K562 (cell line): ENCODE measurements around the gene COLQ. TPM values are rescaled to one million over a fixed set of nuclear protein-coding genes. Genes with fewer than 3 reads are reported as not detected.

Experiments
- ARID2 ChIP-seq: fragments of 450-650 bp; IDR thresholded peaks from 2 replicates; pipeline ENCODE4 v1.6.1; 2017; ENCODE audit warnings: antibody characterized with exemption, mild to moderate bottlenecking
- CREB3 ChIP-seq: fragments of 450-650 bp; conservative IDR thresholded peaks from 2 replicates; pipeline ENCODE4 v1.6.1; 2016; ENCODE audit warnings: missing genetic modification characterization, low read depth, mild to moderate bottlenecking, missing compliant biosample characterization, moderate library complexity
- MCM5 ChIP-seq: fragments of 450-650 bp; IDR thresholded peaks from 2 replicates; pipeline ENCODE4 v1.6.1; 2016; ENCODE audit warnings: low read depth
- MYC ChIP-seq, 2 experiments: fragments of 250-450 bp in 1 of 2; sonication (Bioruptor Pico) in 1 of 2; IDR thresholded peaks; 2 replicates each; pipeline versions ENCODE4 v1.5.1 to v1.6.1; 2012 to 2021; ENCODE audit warnings: low read depth in 2 of 2, borderline replicate concordance in 1 of 2, improper control_type of control experiment in 1 of 2, low read length in 1 of 2, mild to moderate bottlenecking in 1 of 2, moderate library complexity in 1 of 2
- MYNN ChIP-seq, 2 experiments: sonication (generic); formaldehyde crosslinking in 1 of 2; IDR thresholded peaks; 2 replicates each; pipeline versions ENCODE4 v1.5.0 to v1.6.1; 2016 to 2020; ENCODE audit warnings: antibody characterized with exemption in 1 of 2, missing genetic modification reagents in 1 of 2
- POLR2G ChIP-seq: fragments of 200-400 bp; formaldehyde crosslinking; IDR thresholded peaks from 2 replicates; pipeline ENCODE4 v1.6.1; 2017; ENCODE audit warnings: low read depth, mild to moderate bottlenecking, antibody characterized with exemption, low read length, moderate library complexity
- PRPF4 ChIP-seq: fragments of 200-400 bp; formaldehyde crosslinking; IDR thresholded peaks from one replicate; pipeline ENCODE4 v1.6.1; 2017; ENCODE audit warnings: low read length, low read depth, mild to moderate bottlenecking; ENCODE audit not compliant: insufficient read depth, poor library complexity, severe bottlenecking
- SNAPC5 ChIP-seq: fragments of 250-450 bp; sonication (Bioruptor Pico); IDR thresholded peaks from 2 replicates; pipeline ENCODE4 v1.8.0; 2021; ENCODE audit warnings: moderate library complexity, mild to moderate bottlenecking, inconsistent platforms
- ZNF274 ChIP-seq: IDR thresholded peaks from 2 replicates; pipeline ENCODE4 v1.6.1; 2011; ENCODE audit warnings: low read depth, mild to moderate bottlenecking, low read length, moderate library complexity, borderline replicate concordance
- ZNF318 ChIP-seq, 2 experiments: fragments of 450-650 bp; IDR thresholded peaks; 2 replicates each; pipeline ENCODE4 v1.6.1; 2016; ENCODE audit warnings: mild to moderate bottlenecking in 2 of 2, borderline replicate concordance in 1 of 2, low read depth in 1 of 2, moderate library complexity in 1 of 2
- ZNF395 ChIP-seq: fragments of 200-800 bp; sonication (Bioruptor generic); IDR thresholded peaks from 2 replicates; pipeline ENCODE4 v1.6.1; 2017; ENCODE audit warnings: missing genetic modification characterization, missing compliant biosample characterization
- ZNF449 ChIP-seq: fragments of 250-450 bp; sonication (Bioruptor Pico); IDR thresholded peaks from 2 replicates; pipeline ENCODE4 v1.8.0; 2022; ENCODE audit warnings: moderate library complexity, mild to moderate bottlenecking, inconsistent platforms
- polyA plus RNA-seq, 8 experiments: library from polyadenylated mRNA; depleted of rRNA in 4 of 8; stranded (reverse) in 5 of 8; unstranded in 3 of 8; fragments of >200 nt; fragmentation: Nextera tagmentation in 2 of 8; fragmentation: Illumina TruSeq in 1 of 8; extraction: Ambion mirVana in 2 of 8; extraction: Trizol in 1 of 8; gene quantifications; 2 replicates each; pipeline versions ENCODE4 v1.2.1 to v1.2.3, GENCODE V29; 2011 to 2014; ENCODE audit warnings: inconsistent platforms in 1 of 8, missing spikeins in 1 of 8
- total RNA-seq, 7 experiments: library from RNA; depleted of rRNA in 6 of 7; stranded (reverse); fragments of >200 nt in 6 of 7; fragmentation: Illumina TruSeq in 2 of 7; extraction: Trizol in 2 of 7; gene quantifications; 2 replicates each; pipeline versions ENCODE4 v1.2.1 to v1.2.3, GENCODE V29; 2011 to 2021; ENCODE audit warnings: low replicate concordance in 1 of 7

COLQ gene
- total and polyA plus RNA-seq, 9 of the 15 experiments (the other 6 are each of a cell fraction or from before 2014, with no cell fraction given) = 0.04 to 0.36 (median 0.27) TPM; not detected in 4

GRCh38 chr3:15427182-15427880 lies 94.2 kb downstream of the COLQ start, which contains the start of the genes EAF1 and METTL6 (continued):
- TF ChIP-seq SNAPC5 (CRISPR knock-in tag) (no peak), ARID2 (no peak), POLR2G (peak; percentile 90), CREB3 (tag) (no peak), ZNF449 (CRISPR knock-in tag) (no peak), MYC (IDR thresholded peaks at IDR 0.05; ENCODE audit: low read depth, low read length) (peak; percentile 76), MYC (CRISPR knock-in tag; IDR thresholded peaks at IDR 0.05; ENCODE audit: borderline replicate concordance, low read depth) (0 out of 2 replicates have a peak, but pooled peaks have one; percentile 12), ZNF318 (IDR thresholded peaks at IDR 0.05; ENCODE audit: borderline replicate concordance in 1 of 2, low read depth in 1 of 2) (no peak), PRPF4 (no peak), MYNN (IDR thresholded peaks at IDR 0.05) (no peak), MYNN (CRISPR knock-in tag; IDR thresholded peaks at IDR 0.05) (no peak), MCM5 (no peak), ZNF274 (no peak), ZNF395 (CRISPR knock-in tag) (no peak)
